ENCODE measurements around the gene AGO3. TPM values are rescaled to one million over a fixed set of nuclear protein-coding genes. Genes with fewer than 3 reads are reported as not detected.

The AGO3 gene
- polyA plus RNA-seq, 2 of the 4 experiments (the other 2 are of a cell fraction): 3.8 to 14.7 TPM

DNA sequence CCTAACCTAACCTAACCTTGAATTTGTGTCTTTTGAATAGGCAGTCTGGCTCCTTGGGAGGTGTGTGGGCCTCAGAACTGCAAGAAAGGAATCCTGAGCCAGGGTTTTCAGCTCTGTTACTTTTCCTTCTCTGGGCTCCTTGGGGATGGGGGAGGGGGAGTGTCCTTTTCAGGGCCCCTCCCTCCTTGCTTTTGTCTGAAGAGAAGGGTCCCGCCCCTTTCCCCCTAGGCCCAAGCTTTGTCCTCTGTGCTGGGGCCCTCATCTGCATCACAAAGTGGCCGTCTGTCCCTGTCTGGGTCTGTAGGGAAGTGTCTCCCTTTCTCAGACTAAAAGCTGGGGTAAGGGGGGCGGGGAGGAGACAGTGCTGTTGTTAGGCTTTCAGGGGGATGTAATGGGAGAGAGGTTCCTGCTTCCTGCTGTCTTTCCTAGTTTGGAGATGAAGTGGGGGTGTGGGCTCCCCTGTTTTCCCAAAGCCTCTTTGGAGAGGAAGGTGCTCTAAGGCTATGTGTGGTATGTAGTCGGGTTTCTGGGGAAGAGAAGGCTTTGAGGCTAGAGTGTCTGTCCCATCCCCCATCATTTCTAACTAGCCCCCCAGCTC is 44.8 kb upstream of the AGO3 start:
- Histone ChIP-seq H3K9me3 (no peaks in the 10 kb centered on the region), H3K27ac (no peak overlapping the region), H3K4me2 (peak overlapping the region; percentile 21; the same call in 1 of the 3 replicates), H3K4me3 (no peak overlapping the region), H3K4me1 (peaks cover 24% of the 10 kb centered on the region; the same call in 2 of the 3 replicates)
- no peak for TF ChIP-seq HOXA7 (CRISPR knock-in tag; IDR thresholded peaks at IDR 0.05)
- TF ChIP-seq FOSL2 (IDR thresholded peaks at IDR 0.05): no peak
- TF ChIP-seq FOSL2 (CRISPR knock-in tag; IDR thresholded peaks at IDR 0.05): no peak
- no peak for TF ChIP-seq ATOH8 (CRISPR knock-in tag; IDR thresholded peaks at IDR 0.05; ENCODE audit: low read depth)
- no peak for TF ChIP-seq CTCF (IDR thresholded peaks at IDR 0.05)
- WGBS (ENCODE audit: missing lambda C conversion rate): 84% methylated on average over 2 of the region's 4 CpGs
- ATAC-seq (no peak), DNase-seq (ENCODE audit: low read depth in 1 of 2, low spot score in 1 of 2) (no peak), FAIRE-seq (no peak)
- ChIA-PET CTCF (interaction anchor here (0.6 kb wide), 1 partner anchor 103 kb away, joined by 3 read pairs; no protein-coding TSS in a partner anchor), POLR2A (no interaction called here)

DNA sequence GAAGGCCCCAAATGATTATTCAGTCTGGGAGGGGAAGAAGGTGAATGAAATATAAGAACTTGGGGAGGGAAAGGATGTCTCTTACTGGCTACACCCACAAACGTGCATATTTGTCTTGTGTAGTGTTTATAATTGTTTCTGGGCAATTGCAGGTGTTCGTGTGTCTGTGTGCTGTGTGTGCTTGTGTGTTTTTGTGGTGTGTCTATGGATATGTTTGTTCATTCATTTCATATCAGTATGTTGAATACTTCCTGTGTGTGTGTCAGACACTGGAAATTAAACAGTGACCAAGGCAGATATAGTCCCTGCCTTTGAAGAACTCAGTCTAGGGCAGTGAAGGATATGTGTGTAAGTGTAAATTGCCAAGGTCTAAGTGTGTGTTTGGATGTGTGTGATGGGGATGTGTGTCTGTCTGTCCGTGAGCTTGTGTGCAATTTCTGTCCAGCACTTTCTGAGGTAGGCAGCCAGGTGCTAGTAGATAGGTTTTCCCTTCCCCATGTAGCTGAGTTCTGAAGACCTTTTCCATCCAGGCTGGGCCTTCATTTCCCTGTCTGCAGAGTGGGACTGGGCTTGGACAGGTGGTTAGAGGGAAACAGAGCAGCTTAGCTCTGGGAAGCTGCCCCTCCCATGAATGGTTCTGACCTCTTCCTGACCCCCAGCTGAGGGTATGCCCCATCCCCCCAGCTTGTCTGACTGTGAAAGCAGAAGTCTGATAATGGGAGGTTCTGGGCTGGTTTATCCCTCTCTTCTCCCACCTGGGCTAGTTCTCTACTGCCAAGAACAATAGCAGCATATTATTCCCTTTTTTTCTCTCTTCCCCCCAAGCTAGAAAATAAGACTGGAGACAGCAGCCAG is 44.1 kb upstream of the AGO3 start:
- 39% methylated on average over 3 of the region's 3 CpGs for WGBS (ENCODE audit: missing lambda C conversion rate)
- Histone ChIP-seq H3K27ac (0 out of 6 replicates have a peak overlapping the region, but pooled peaks of 1 of the 2 experiments have one; percentile 13), H3K9me3 (no peaks in the 10 kb centered on the region), H3K4me1 (peaks cover 24% of the 10 kb centered on the region; the same call in 2 of the 3 replicates), H3K4me2 (peak overlapping the region; percentile 10; the same call in 2 of the 3 replicates), H3K4me3 (no peak overlapping the region)
- CTCF ChIA-PET: no interaction called here
- no peak for ATAC-seq
- TF ChIP-seq, protein P1, sequence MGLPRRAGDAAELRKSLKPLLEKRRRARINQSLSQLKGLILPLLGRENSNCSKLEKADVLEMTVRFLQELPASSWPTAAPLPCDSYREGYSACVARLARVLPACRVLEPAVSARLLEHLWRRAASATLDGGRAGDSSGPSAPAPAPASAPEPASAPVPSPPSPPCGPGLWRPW (IDR thresholded peaks at IDR 0.05): no peak
- no peak for TF ChIP-seq ESRRA (IDR thresholded peaks at IDR 0.05; ENCODE audit: borderline replicate concordance, low read length)
- no peak for TF ChIP-seq PHF8 (IDR thresholded peaks at IDR 0.05; ENCODE audit: borderline replicate concordance, low read depth)
- TF ChIP-seq MAZ (IDR thresholded peaks at IDR 0.05; ENCODE audit: borderline replicate concordance, low read depth, low read length): no peak
- TF ChIP-seq SMC3 (IDR thresholded peaks at IDR 0.05): no peak
- no peak for TF ChIP-seq JUN (IDR thresholded peaks at IDR 0.05)
- TF ChIP-seq BHLHE40 (IDR thresholded peaks at IDR 0.05; ENCODE audit: low read depth, low read length): no peak
- TF ChIP-seq HMGXB4 (CRISPR knock-in tag; IDR thresholded peaks at IDR 0.05; ENCODE audit: borderline replicate concordance): no peak
- TF ChIP-seq CHD2 (IDR thresholded peaks at IDR 0.05; ENCODE audit: low read length, partially characterized antibody): no peak
- FAIRE-seq: no peak
- no peak for DNase-seq (ENCODE audit: low read depth in 1 of 2, low spot score in 1 of 2)
- POLR2A ChIA-PET: no interaction called here

DNA sequence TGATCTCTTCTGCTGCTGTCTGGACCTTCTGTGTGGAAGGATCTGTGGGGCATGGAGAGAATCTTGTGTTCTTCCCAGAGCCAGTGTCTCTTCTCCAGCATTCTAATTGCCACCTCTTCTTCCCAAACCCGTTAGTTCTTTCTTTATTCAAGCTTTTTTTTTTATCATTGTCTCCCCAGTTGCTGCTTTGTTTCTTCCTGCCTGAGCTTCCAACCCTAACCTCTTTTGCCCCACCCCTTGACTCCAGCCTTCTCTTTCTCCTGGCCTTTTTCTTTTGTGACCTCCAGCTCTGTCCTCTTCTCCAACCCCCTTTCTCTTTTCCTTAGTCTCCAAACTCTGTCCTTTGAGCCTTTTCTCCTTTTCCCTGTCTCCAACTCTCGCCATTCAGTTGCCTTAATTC is 43.4 kb upstream of the AGO3 start:
- ChIA-PET CTCF (no interaction called here), POLR2A (no interaction called here)
- 86% methylated on average over 2 of the region's 2 CpGs for WGBS (ENCODE audit: missing lambda C conversion rate)
- Histone ChIP-seq H3K4me3 (no peak overlapping the region), H3K9me3 (no peaks in the 10 kb centered on the region), H3K4me1 (peaks cover 24% of the 10 kb centered on the region; the same call in 2 of the 3 replicates), H3K4me2 (no peak overlapping the region), H3K27ac (0 out of 6 replicates have a peak overlapping the region, but pooled peaks of 1 of the 2 experiments have one; percentile 13)
- DNase-seq (ENCODE audit: low read depth in 1 of 2, low spot score in 1 of 2): no peak
- ATAC-seq: no peak
- FAIRE-seq: no peak
- TF ChIP-seq PHF8 (IDR thresholded peaks at IDR 0.05; ENCODE audit: borderline replicate concordance, low read depth): no peak
- TF ChIP-seq TP53 (CRISPR knock-in tag; IDR thresholded peaks at IDR 0.05): no peak
- no peak for TF ChIP-seq FOSL2 (IDR thresholded peaks at IDR 0.05)
- no peak for TF ChIP-seq FOSL2 (CRISPR knock-in tag; IDR thresholded peaks at IDR 0.05)
- no peak for TF ChIP-seq HEYL (CRISPR knock-in tag; IDR thresholded peaks at IDR 0.05)
- TF ChIP-seq NFE2L2 (conservative IDR thresholded peaks at IDR 0.05; ENCODE audit: low read length): no peak
- no peak for TF ChIP-seq ZFP36 (IDR thresholded peaks at IDR 0.05; ENCODE audit: borderline replicate concordance, partially characterized antibody)
- no peak for TF ChIP-seq RARB (CRISPR knock-in tag; IDR thresholded peaks at IDR 0.05)
- TF ChIP-seq RCOR1 (IDR thresholded peaks at IDR 0.05; ENCODE audit: low read depth, low read length): no peak
- TF ChIP-seq ZNF302 (CRISPR knock-in tag; IDR thresholded peaks at IDR 0.05): no peak
- no peak for TF ChIP-seq CBX8 (IDR thresholded peaks at IDR 0.05)
- no peak for TF ChIP-seq EHF (CRISPR knock-in tag; IDR thresholded peaks at IDR 0.05)
- no peak for TF ChIP-seq BHLHE40 (IDR thresholded peaks at IDR 0.05; ENCODE audit: low read depth, low read length)
- TF ChIP-seq HOXA7 (CRISPR knock-in tag; IDR thresholded peaks at IDR 0.05): no peak
- TF ChIP-seq TFCP2L1 (CRISPR knock-in tag; IDR thresholded peaks at IDR 0.05): no peak
- TF ChIP-seq PBX3 (IDR thresholded peaks at IDR 0.05): no peak
- no peak for TF ChIP-seq KDM5A (IDR thresholded peaks at IDR 0.05)
